ENCODE results near the gene LGR6.

GRCh38 chr1:202249846-202250245 is 56.2 kb downstream of the LGR6 start:
- no peak for TF ChIP-seq CTCF (IDR thresholded peaks at IDR 0.05)
- TF ChIP-seq POLR2A (IDR thresholded peaks at IDR 0.05) = no peak

All from breast epithelium (tissue), 3 donors.